SH-SY5Y (cell line): ENCODE data around the gene FSD1.

Experiments used
- GATA2 ChIP-seq: IDR thresholded peaks from 2 replicates; pipeline ENCODE4 v1.6.1; 2011; ENCODE audit warnings: mild to moderate bottlenecking, low read depth, low read length
- GATA3 ChIP-seq: IDR thresholded peaks from 2 replicates; pipeline ENCODE4 v1.6.1; 2011; ENCODE audit warnings: low read depth, mild to moderate bottlenecking, low read length, moderate library complexity

DNA sequence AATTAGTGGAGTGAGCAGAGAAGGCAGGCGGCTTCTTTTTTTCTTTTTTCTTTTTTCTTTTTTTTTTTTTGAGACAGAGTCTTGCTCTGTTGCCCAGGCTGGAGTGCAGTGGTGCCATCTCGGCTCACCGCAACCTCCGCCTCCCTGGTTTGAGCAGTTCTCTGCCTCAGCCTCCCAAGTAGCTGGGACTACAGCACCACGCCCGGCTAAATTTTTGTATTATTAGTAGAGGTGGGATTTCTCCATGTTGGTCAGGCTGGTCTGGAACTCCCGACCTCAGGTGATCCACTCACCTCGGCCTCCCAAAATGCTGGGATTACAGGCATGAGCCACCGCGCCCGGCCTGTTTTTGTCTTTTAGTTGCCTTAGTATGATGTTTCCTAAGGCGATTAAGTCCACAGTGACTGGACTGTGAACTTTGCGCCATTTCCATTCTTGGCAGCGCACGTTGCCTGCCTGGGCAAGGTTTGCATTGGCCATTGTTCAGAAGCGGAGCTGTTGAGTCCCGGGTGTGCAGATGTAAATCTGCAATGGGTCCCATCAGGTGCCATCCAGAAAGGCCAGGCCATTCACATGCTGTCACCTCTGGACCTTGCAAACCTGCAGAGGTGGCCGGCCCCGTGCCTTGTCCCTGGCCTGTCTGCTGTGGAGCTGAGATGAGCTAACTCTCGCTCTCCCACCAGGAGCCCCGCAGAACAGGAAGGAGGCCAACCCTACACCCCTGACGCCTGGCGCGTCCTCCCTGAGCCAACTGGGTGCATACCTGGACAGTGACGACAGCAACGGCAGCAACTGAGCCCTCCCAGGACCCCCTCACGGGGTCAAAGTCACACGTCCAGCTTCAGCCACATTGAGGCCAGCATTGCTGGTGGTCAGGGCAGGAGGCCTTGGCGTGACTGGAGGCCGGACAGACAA is 36.2 kb upstream of the FSD1 start:
- TF ChIP-seq GATA2 (no peak), GATA3 (no peak)
